ENCODE results near the gene DDX27.

GRCh38 chr20:49279677-49280462 is 60.7 kb downstream of the DDX27 start:
- TF ChIP-seq TAF1 (IDR thresholded peaks at IDR 0.05; ENCODE audit: borderline replicate concordance, insufficient read depth, low read length) (peak; percentile 50; the same call in 1 of the 2 replicates), POLR2AphosphoS5 (IDR thresholded peaks at IDR 0.05; ENCODE audit: low read depth, low read length) (peak; percentile 80), REST (IDR thresholded peaks at IDR 0.05; ENCODE audit: insufficient read depth in 1 of 2, low read depth in 2 of 2, low read length in 2 of 2) (no peak)

Measured in PFSK-1 (cell line).